Upper lobe of left lung (tissue), 4 donors: ENCODE data around the gene PCGF3.
"Not testable (repeated sequence)": the region's sequence is repeated elsewhere in the genome, so short reads cannot be mapped to it uniquely, and the experiment has no call there.

Experiments used
- EP300 ChIP-seq, 4 donors: sonication (generic); formaldehyde crosslinking; IDR thresholded peaks; one replicate each; pipeline ENCODE4 v1.5.1; 2017; ENCODE audit warnings: antibody characterized with exemption in 4 of 4, control low read depth in 2 of 4
- TF ChIP-seq, protein P1 (sequence below), 6 experiments: fragments of 450-650 bp in 4 of 6; fragments of 200-600 bp in 2 of 6; sonication (generic) in 2 of 6; IDR thresholded peaks; one replicate each; pipeline ENCODE4 v1.5.1; 2016 to 2019; ENCODE audit warnings: antibody characterized with exemption in 6 of 6

- TF ChIP-seq, protein P1, sequence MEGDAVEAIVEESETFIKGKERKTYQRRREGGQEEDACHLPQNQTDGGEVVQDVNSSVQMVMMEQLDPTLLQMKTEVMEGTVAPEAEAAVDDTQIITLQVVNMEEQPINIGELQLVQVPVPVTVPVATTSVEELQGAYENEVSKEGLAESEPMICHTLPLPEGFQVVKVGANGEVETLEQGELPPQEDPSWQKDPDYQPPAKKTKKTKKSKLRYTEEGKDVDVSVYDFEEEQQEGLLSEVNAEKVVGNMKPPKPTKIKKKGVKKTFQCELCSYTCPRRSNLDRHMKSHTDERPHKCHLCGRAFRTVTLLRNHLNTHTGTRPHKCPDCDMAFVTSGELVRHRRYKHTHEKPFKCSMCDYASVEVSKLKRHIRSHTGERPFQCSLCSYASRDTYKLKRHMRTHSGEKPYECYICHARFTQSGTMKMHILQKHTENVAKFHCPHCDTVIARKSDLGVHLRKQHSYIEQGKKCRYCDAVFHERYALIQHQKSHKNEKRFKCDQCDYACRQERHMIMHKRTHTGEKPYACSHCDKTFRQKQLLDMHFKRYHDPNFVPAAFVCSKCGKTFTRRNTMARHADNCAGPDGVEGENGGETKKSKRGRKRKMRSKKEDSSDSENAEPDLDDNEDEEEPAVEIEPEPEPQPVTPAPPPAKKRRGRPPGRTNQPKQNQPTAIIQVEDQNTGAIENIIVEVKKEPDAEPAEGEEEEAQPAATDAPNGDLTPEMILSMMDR (IDR thresholded peaks at IDR 0.05) = not testable (repeated sequence)
- TF ChIP-seq EP300 (IDR thresholded peaks at IDR 0.05) = not testable (repeated sequence)
These were observed 74.6 kb downstream of the PCGF3 start for GRCh38 chr4:780255-780654.
